NT2/D1 (cell line): ENCODE measurements around the gene CREB3L1.

Source experiments
- DNase-seq: peaks from one replicate; pipeline ENCODE4 v3.0.0-alpha.2; 2011; ENCODE audit warnings: low read depth, low spot score
- H3K27me3 ChIP-seq: 2 replicates; pipeline ENCODE4 v1.6.0; 2011; ENCODE audit warnings: mild to moderate bottlenecking; ENCODE audit not compliant: insufficient read length, insufficient read depth
- H3K36me3 ChIP-seq: 2 replicates; pipeline ENCODE4 v1.6.1; 2011; ENCODE audit warnings: mild to moderate bottlenecking, low read length, mixed read lengths; ENCODE audit not compliant: insufficient read depth, insufficient read length
- H3K4me1 ChIP-seq: 2 replicates; pipeline ENCODE4 v1.5.1; 2011; ENCODE audit not compliant: insufficient read depth, insufficient read length
- H3K4me3 ChIP-seq: 2 replicates; pipeline ENCODE4 v1.5.1; 2011; ENCODE audit warnings: low read depth; ENCODE audit not compliant: insufficient read length
- H3K9ac ChIP-seq: 2 replicates; pipeline ENCODE4 v1.6.0; 2011; ENCODE audit warnings: low read depth; ENCODE audit not compliant: insufficient read length
- H3K9me3 ChIP-seq: 2 replicates; pipeline ENCODE4 v1.5.1; 2011; ENCODE audit warnings: mild to moderate bottlenecking, low read length; ENCODE audit not compliant: insufficient read depth
- SUZ12 ChIP-seq: IDR thresholded peaks from 2 replicates; pipeline ENCODE4 v1.6.1; 2011; ENCODE audit not compliant: insufficient read length, insufficient read depth; ENCODE audit errors: extremely low read depth
- YY1 ChIP-seq: IDR thresholded peaks from 2 replicates; pipeline ENCODE4 v1.6.1; 2011; ENCODE audit not compliant: insufficient read length, insufficient read depth
- ZNF274 ChIP-seq: IDR thresholded peaks from 2 replicates; pipeline ENCODE4 v1.6.1; 2011; ENCODE audit warnings: mild to moderate bottlenecking, low read depth, low read length

Gene CREB3L1

DNA sequence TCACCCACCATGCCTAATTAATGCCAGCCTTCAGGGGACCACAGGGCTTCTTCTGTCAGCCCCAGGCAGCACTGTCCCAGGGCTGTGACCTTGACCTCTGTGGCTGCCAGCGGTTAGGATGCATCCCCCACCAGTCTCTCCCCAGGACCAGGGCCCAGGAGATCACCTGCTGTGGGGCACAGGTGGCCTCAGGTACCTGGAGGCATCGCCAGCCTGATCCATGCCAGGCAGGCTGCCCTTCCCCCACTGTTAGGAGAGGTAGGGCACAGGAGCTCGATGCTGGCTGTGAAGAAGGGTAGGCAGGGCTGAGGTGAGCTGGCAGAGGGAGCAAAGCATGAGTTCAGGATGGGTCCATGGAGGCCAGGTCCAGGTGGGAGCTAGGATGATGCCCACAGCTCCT lies 87.3 kb downstream of the CREB3L1 start:
- TF ChIP-seq ZNF274, result no peak
- no peak for TF ChIP-seq YY1
- no peak for TF ChIP-seq SUZ12
- Histone ChIP-seq H3K36me3 (peaks cover 58% of the 10 kb centered on the region), H3K4me3 (no peak overlapping the region), H3K9me3 (no peaks in the 10 kb centered on the region), H3K27me3 (no peaks in the 10 kb centered on the region), H3K9ac (peak overlapping the region; percentile 3), H3K4me1 (peaks cover 53% of the 10 kb centered on the region)
- DNase-seq, result no peak

GRCh38 chr11:46366260-46366659 lies 88.8 kb downstream of the CREB3L1 start:
- Histone ChIP-seq H3K27me3 (no peaks in the 10 kb centered on the region), H3K9ac (peak overlapping the region; percentile 37), H3K9me3 (no peaks in the 10 kb centered on the region), H3K36me3 (peaks cover 72% of the 10 kb centered on the region), H3K4me3 (no peak overlapping the region), H3K4me1 (peaks cover 56% of the 10 kb centered on the region)
- no peak for DNase-seq
- TF ChIP-seq SUZ12, result no peak
- TF ChIP-seq ZNF274, result no peak
- no peak for TF ChIP-seq YY1

DNA sequence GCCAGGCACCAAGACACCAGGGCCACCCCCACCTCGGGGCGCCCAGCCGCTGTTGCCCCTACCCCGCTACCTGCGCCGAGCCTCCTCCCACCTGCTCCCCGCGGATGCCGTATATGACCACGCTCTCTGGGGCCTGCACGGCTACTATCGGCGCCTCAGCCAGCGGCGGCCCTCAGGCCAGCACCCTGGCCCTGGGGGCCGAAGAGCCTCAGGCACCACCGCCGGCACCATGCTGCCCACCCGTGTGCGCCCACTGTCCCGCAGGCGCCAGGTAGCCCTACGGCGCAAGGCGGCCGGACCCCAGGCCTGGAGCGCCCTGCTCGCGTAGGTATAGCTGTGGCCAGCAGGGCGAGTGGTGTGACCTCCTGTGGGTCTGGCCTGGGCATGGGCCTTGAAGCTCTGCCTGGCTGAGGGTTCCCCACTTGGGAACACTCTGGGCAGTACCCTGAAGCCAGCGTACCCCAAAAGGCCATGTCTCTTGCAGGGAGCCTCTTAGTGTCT lies 89.2 kb downstream of the CREB3L1 start:
- Histone ChIP-seq H3K36me3 (peaks cover 76% of the 10 kb centered on the region), H3K4me3 (no peak overlapping the region), H3K27me3 (no peaks in the 10 kb centered on the region), H3K9me3 (no peaks in the 10 kb centered on the region), H3K9ac (peak overlapping the region; percentile 37), H3K4me1 (peaks cover 51% of the 10 kb centered on the region)
- TF ChIP-seq YY1 (no peak), SUZ12 (no peak), ZNF274 (no peak)
- no peak for DNase-seq

DNA sequence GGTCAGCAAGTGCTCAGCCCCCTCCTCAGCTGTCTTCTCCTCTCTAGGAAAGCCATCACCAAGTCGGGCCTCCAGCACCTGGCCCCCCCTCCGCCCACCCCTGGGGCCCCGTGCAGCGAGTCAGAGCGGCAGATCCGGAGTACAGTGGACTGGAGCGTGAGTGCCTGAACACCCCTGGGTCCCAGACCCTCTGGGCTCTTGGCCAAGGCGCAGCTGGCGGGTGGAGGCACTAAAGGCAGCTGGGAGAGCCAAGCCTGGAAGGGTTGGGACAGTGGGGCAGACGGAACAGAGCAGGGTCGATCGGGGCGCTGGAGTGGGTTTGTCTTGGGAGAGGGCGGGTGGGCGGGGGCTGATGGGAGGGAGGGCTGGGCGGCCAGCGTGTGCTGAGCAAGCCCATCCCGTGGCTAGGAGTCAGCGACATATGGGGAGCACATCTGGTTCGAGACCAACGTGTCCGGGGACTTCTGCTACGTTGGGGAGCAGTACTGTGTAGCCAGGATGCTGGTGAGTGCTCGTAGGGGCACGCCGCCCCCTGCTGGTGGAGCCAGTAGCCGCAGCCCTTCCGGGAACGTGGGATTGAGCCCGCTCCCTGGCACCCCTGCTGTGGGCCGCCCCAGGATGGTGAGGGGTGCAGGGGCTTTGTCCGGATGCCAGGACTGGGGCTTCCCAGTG lies 89.9 kb downstream of the CREB3L1 start:
- H3K36me3 ChIP-seq, result peaks cover 77% of the 10 kb centered on the region
- H3K9ac ChIP-seq, result peak overlapping the region; percentile 47
- no peaks in the 10 kb centered on the region for H3K27me3 ChIP-seq
- no peak for DNase-seq
- TF ChIP-seq YY1 (no peak), ZNF274 (no peak), SUZ12 (no peak)
- no peaks in the 10 kb centered on the region for H3K9me3 ChIP-seq
- peaks cover 45% of the 10 kb centered on the region for H3K4me1 ChIP-seq
- no peak overlapping the region for H3K4me3 ChIP-seq

DNA sequence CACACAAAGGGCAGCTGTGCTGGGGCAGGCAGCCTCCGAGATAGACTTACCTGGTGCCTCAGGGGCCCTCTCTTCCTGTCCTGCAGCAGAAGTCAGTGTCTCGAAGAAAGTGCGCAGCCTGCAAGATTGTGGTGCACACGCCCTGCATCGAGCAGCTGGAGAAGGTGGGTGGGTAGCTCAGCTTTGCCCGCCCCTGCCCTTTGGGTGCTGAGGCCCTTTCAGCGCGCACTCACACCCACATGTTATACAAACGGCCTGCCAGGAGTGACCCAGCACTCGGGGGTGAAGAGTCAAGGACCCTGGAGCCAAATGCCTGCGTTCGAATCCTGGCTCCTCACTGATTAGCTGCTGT lies 90.4 kb downstream of the CREB3L1 start:
- no peak for DNase-seq
- H3K27me3 ChIP-seq, result no peaks in the 10 kb centered on the region
- H3K4me1 ChIP-seq, result peaks cover 43% of the 10 kb centered on the region
- TF ChIP-seq YY1 (no peak), ZNF274 (no peak), SUZ12 (no peak)
- peak overlapping the region; percentile 47 for H3K9ac ChIP-seq
- H3K4me3 ChIP-seq, result no peak overlapping the region
- H3K9me3 ChIP-seq, result no peaks in the 10 kb centered on the region
- H3K36me3 ChIP-seq, result peaks cover 77% of the 10 kb centered on the region

GRCh38 chr11:46369458-46370152 lies 92.1 kb downstream of the CREB3L1 start:
- H3K36me3 ChIP-seq, result peaks cover 74% of the 10 kb centered on the region
- H3K4me3 ChIP-seq, result no peak overlapping the region
- peaks cover 35% of the 10 kb centered on the region for H3K4me1 ChIP-seq
- no peak for DNase-seq
- no peaks in the 10 kb centered on the region for H3K27me3 ChIP-seq
- TF ChIP-seq SUZ12 (no peak), YY1 (no peak), ZNF274 (no peak)
- no peaks in the 10 kb centered on the region for H3K9me3 ChIP-seq
- H3K9ac ChIP-seq, result peak overlapping the region; percentile 54

- no peaks in the 10 kb centered on the region for H3K27me3 ChIP-seq
- H3K9ac ChIP-seq, result peak overlapping the region; percentile 54
- DNase-seq, result no peak
- TF ChIP-seq SUZ12, result no peak
- TF ChIP-seq ZNF274, result no peak
- no peak for TF ChIP-seq YY1
- peaks cover 75% of the 10 kb centered on the region for H3K36me3 ChIP-seq
- no peak overlapping the region for H3K4me3 ChIP-seq
- H3K4me1 ChIP-seq, result peaks cover 30% of the 10 kb centered on the region
- H3K9me3 ChIP-seq, result no peaks in the 10 kb centered on the region
Observed at GRCh38 chr11:46370253-46370652, 92.8 kb downstream of the CREB3L1 start.
